Measurements from ENCODE around the gene HOXB8. TPM values are rescaled to one million over a fixed set of nuclear protein-coding genes. Genes with fewer than 3 reads are reported as not detected.

Gene HOXB8
- total and polyA plus RNA-seq, 2 of the 13 experiments (the other 11 are each of a cell fraction or from before 2014, with no cell fraction given): not detected

DNA sequence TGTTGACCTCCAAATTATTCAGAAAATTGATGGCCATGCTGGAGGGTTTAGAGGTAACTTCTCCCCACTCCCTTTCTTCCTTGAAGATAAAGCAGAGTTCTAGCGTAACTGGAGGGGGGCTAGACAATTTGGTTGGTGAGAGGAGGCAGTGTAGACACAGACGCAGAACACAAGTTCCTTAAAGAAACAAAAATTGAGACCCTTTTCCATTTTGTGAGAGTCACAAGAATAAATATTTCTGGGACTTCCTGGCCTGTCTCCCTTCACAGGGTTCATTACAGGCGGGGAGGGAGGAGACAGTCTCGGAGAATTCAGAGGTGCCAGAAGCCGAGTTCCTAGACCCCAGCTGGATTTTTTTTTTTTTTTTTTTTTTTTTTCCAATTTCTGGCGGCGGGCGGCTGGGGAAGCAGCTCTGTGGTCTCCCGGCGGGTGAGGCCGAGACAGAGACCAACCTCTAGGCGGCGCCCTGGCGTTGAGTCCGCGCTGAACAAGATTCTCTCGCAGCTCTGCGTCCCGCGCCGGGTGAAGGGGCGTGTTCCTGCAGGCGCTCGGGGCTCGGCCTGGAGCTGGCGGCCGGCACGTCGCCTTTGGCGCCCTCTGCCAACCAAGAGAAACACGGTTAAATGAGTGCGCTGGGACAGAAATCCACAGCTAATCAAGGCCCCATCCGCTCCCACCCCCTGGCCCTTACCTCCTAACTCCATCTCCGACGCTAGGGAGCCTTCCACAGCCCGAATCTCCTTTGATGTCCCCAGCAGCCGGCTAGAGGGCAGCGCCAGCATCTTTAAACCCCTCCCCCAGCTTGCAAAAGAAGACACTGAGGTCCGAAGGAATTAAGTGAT, 21.3 kb upstream of the HOXB8 start (continued):
- TF ChIP-seq, protein P1, sequence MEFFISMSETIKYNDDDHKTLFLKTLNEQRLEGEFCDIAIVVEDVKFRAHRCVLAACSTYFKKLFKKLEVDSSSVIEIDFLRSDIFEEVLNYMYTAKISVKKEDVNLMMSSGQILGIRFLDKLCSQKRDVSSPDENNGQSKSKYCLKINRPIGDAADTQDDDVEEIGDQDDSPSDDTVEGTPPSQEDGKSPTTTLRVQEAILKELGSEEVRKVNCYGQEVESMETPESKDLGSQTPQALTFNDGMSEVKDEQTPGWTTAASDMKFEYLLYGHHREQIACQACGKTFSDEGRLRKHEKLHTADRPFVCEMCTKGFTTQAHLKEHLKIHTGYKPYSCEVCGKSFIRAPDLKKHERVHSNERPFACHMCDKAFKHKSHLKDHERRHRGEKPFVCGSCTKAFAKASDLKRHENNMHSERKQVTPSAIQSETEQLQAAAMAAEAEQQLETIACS (CRISPR knock-in tag; IDR thresholded peaks at IDR 0.05): 0 out of 2 replicates have a peak, but pooled peaks have one; percentile 16
- TF ChIP-seq KDM2A (CRISPR knock-in tag; IDR thresholded peaks at IDR 0.05; ENCODE audit: borderline replicate concordance, low read depth) (peak; percentile 86), MBNL3 (CRISPR knock-in tag; conservative IDR thresholded peaks at IDR 0.05) (no peak), U2AF1 (optimal IDR thresholded peaks at IDR 0.05; ENCODE audit: low read depth, low read length) (no peak), ISL2 (CRISPR knock-in tag; IDR thresholded peaks at IDR 0.05) (peak; percentile 53), IKZF1 (IDR thresholded peaks at IDR 0.05) (no peak), KMT2B (CRISPR knock-in tag; IDR thresholded peaks at IDR 0.05) (peak; percentile 52; the same call in 1 of the 2 replicates), ZNF749 (CRISPR knock-in tag; IDR thresholded peaks at IDR 0.05; ENCODE audit: borderline replicate concordance) (no peak), DNMT3B (CRISPR knock-in tag; conservative IDR thresholded peaks at IDR 0.05) (no peak), KLF16 (CRISPR knock-in tag; IDR thresholded peaks at IDR 0.05) (peak in 1 of 2 experiments; percentile 85; a peak in 2 of 4 replicates)
- TF ChIP-seq, protein P2, sequence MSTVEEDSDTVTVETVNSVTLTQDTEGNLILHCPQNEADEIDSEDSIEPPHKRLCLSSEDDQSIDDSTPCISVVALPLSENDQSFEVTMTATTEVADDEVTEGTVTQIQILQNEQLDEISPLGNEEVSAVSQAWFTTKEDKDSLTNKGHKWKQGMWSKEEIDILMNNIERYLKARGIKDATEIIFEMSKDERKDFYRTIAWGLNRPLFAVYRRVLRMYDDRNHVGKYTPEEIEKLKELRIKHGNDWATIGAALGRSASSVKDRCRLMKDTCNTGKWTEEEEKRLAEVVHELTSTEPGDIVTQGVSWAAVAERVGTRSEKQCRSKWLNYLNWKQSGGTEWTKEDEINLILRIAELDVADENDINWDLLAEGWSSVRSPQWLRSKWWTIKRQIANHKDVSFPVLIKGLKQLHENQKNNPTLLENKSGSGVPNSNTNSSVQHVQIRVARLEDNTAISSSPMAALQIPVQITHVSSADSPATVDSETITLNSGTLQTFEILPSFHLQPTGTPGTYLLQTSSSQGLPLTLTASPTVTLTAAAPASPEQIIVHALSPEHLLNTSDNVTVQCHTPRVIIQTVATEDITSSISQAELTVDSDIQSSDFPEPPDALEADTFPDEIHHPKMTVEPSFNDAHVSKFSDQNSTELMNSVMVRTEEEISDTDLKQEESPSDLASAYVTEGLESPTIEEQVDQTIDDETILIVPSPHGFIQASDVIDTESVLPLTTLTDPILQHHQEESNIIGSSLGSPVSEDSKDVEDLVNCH (CRISPR knock-in tag; IDR thresholded peaks at IDR 0.05): no peak
- TF ChIP-seq, protein P3, sequence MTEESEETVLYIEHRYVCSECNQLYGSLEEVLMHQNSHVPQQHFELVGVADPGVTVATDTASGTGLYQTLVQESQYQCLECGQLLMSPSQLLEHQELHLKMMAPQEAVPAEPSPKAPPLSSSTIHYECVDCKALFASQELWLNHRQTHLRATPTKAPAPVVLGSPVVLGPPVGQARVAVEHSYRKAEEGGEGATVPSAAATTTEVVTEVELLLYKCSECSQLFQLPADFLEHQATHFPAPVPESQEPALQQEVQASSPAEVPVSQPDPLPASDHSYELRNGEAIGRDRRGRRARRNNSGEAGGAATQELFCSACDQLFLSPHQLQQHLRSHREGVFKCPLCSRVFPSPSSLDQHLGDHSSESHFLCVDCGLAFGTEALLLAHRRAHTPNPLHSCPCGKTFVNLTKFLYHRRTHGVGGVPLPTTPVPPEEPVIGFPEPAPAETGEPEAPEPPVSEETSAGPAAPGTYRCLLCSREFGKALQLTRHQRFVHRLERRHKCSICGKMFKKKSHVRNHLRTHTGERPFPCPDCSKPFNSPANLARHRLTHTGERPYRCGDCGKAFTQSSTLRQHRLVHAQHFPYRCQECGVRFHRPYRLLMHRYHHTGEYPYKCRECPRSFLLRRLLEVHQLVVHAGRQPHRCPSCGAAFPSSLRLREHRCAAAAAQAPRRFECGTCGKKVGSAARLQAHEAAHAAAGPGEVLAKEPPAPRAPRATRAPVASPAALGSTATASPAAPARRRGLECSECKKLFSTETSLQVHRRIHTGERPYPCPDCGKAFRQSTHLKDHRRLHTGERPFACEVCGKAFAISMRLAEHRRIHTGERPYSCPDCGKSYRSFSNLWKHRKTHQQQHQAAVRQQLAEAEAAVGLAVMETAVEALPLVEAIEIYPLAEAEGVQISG (CRISPR knock-in tag; IDR thresholded peaks at IDR 0.05): peak; percentile 87
- TF ChIP-seq, protein P4, sequence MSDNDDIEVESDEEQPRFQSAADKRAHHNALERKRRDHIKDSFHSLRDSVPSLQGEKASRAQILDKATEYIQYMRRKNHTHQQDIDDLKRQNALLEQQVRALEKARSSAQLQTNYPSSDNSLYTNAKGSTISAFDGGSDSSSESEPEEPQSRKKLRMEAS (IDR thresholded peaks at IDR 0.05): peak; percentile 71
- TF ChIP-seq, protein P5, sequence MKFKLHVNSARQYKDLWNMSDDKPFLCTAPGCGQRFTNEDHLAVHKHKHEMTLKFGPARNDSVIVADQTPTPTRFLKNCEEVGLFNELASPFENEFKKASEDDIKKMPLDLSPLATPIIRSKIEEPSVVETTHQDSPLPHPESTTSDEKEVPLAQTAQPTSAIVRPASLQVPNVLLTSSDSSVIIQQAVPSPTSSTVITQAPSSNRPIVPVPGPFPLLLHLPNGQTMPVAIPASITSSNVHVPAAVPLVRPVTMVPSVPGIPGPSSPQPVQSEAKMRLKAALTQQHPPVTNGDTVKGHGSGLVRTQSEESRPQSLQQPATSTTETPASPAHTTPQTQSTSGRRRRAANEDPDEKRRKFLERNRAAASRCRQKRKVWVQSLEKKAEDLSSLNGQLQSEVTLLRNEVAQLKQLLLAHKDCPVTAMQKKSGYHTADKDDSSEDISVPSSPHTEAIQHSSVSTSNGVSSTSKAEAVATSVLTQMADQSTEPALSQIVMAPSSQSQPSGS (CRISPR knock-in tag; IDR thresholded peaks at IDR 0.05): peak; percentile 55; the same call in 1 of the 2 replicates
- TF ChIP-seq, protein P6, sequence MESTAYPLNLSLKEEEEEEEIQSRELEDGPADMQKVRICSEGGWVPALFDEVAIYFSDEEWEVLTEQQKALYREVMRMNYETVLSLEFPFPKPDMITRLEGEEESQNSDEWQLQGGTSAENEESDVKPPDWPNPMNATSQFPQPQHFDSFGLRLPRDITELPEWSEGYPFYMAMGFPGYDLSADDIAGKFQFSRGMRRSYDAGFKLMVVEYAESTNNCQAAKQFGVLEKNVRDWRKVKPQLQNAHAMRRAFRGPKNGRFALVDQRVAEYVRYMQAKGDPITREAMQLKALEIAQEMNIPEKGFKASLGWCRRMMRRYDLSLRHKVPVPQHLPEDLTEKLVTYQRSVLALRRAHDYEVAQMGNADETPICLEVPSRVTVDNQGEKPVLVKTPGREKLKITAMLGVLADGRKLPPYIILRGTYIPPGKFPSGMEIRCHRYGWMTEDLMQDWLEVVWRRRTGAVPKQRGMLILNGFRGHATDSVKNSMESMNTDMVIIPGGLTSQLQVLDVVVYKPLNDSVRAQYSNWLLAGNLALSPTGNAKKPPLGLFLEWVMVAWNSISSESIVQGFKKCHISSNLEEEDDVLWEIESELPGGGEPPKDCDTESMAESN (CRISPR knock-in tag; conservative IDR thresholded peaks at IDR 0.05): 0 out of 2 replicates have a peak, but pooled peaks have one; percentile 35

Measured in HepG2 (cell line).